Cardiac fibroblast (primary cell): Measurements from ENCODE around the gene SLC8A1.

Experiments
- DNase-seq, 2 donors: peaks; one replicate each; pipeline versions ENCODE4 v3.0.0 to v3.0.0-alpha.2; 2010; ENCODE audit warnings: low read depth in 2 of 2
- H3K4me3 ChIP-seq, 2 donors: replicated peaks in 1 of 2; 1 replicate in 1 of 2; 2 replicates in 1 of 2; pipeline ENCODE4 v1.5.1; 2011; ENCODE audit warnings: low read depth in 2 of 2, low read length in 2 of 2, mild to moderate bottlenecking in 2 of 2, moderate library complexity in 1 of 2
- CTCF ChIP-seq: IDR thresholded peaks from one replicate; pipeline ENCODE4 v1.5.1; 2011; ENCODE audit warnings: low read depth, mild to moderate bottlenecking, low read length, inconsistent platforms

The SLC8A1 gene

DNA sequence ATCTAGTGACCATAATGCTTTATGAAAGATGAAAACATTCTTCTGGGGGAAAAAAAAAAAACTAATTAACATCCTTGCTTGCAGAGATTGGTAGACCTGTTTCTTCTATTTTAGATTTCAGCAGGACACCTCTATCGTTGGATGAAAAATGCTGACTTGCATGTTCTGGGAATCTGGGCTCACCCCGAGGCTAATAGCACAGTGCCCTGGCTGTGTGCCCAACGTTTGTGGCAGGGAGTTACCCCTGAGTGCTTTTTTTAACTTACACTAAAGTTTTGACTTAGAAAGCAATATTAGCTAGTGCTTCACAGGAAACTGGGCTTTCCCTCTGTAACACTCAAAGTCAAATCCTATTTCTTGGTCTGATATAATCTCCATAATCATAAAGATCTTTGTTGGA lies 233.2 kb downstream of the SLC8A1 start:
- DNase-seq = peak; percentile 30 to 63
- no peak overlapping the region for H3K4me3 ChIP-seq
- no peak for TF ChIP-seq CTCF

DNA sequence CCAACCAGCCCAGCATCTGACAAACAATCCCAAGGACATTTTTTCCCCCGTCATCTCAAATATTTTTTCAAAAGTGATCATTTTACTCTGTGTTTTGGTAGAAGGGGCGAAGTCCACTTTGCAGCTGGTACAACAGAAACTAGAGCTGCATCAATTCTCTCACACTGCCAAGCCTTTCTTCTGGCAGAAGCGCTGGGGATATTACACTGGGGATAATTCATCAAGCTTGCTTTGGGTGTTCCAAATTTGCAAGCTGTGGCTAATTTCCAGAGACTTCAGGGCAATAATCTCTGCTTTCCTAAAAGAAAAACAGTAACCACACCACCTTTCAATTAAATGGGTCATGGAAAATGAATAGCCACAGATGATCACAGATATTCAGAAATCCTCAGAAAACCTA lies 238.3 kb downstream of the SLC8A1 start:
- H3K4me3 ChIP-seq = no peak overlapping the region
- TF ChIP-seq CTCF = no peak
- no peak for DNase-seq

DNA sequence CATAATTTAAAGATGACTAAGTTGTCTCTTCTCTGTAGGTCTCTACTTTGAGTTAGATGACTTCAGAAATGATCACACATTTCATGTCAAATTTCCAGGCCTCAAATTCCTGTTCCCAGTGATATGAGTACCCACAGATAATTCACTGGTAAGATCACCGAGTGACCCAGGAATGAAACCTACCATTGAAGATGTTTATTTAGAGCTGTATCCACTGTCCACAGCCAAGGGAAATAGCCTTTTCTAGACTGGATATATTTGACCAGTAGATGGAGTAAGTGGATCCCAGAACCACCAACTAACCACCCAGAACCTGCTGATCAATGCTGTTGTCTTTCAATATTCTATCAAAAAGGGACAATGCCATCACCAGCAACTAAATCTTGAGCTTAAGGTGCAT lies 238.8 kb downstream of the SLC8A1 start:
- no peak overlapping the region for H3K4me3 ChIP-seq
- TF ChIP-seq CTCF = peak; percentile 53
- peak; percentile 38 to 69 for DNase-seq

- DNase-seq = no peak
- no peak overlapping the region for H3K4me3 ChIP-seq
- TF ChIP-seq CTCF = no peak
Observed at GRCh38 chr2:40210968-40211353, 240.9 kb downstream of the SLC8A1 start.

DNA sequence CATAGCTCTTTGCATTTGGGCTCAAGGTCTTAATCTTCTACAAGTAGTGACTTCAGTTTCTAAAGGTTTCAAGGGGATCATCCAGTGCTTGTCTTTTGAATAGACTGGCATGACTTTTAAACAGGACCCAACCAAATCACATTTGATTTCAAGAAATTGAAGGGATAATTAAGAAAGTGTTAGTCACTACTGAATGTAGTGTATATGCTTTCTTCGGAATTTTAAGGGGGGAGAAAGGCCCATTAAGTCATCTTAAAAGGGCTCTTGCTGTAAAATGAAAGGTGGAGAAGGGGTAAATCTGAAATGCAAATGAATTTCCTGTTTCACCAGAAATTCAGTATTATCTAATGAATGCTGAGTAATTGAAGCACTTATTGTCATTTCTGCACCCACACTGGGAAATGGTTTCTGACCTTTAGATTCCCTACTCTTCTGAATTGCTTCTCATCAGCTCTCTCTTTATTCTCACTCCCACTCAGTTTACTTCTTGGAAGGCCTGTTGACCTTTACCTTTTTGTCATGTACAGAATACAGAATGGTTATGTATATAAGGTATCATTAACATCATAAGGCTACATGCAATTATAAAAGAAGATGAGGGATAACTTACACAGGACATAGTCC lies 241.4 kb downstream of the SLC8A1 start:
- no peak overlapping the region for H3K4me3 ChIP-seq
- no peak for DNase-seq
- no peak for TF ChIP-seq CTCF

- no peak for DNase-seq
- H3K4me3 ChIP-seq = no peak overlapping the region
- no peak for TF ChIP-seq CTCF
Observed at GRCh38 chr2:40209761-40210160, 242.1 kb downstream of the SLC8A1 start.

DNA sequence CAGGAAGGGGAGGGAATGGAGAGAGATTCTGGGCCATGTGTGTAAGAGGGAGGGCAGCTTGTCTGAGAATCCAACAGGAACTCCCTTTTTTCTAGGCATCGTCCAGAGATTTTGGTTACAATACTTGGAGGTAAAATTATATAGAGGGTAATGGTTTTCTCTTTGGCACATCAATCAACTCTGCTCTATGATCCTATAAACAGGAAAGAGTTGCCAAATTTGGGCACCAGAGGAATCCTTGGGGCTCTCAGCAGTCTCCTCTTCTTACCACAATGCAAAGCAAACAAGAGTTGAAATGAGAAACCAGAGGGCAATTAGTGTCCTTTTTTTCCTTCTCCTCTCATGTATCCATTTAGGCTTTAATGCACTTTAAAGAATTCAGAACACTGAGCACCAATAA lies 243.4 kb downstream of the SLC8A1 start:
- no peak overlapping the region for H3K4me3 ChIP-seq
- DNase-seq = no peak
- no peak for TF ChIP-seq CTCF
